Uterus (tissue), 2 donors: ENCODE measurements around the gene DSC3.

ENCODE experiments used
- POLR2A ChIP-seq, 2 donors: fragments of 450-650 bp; IDR thresholded peaks; one replicate each; pipeline ENCODE4 v1.6.1; 2016; ENCODE audit warnings: antibody characterized with exemption in 2 of 2, mild to moderate bottlenecking in 1 of 2, moderate library complexity in 1 of 2
- TF ChIP-seq, protein P1 (sequence below), 4 experiments: fragments of 200-600 bp in 2 of 4; fragments of 450-650 bp in 2 of 4; sonication (generic) in 2 of 4; IDR thresholded peaks; one replicate each; pipeline ENCODE4 v1.5.1; 2016 to 2019; ENCODE audit warnings: antibody characterized with exemption in 4 of 4, mild to moderate bottlenecking in 2 of 4, moderate library complexity in 1 of 4

DNA sequence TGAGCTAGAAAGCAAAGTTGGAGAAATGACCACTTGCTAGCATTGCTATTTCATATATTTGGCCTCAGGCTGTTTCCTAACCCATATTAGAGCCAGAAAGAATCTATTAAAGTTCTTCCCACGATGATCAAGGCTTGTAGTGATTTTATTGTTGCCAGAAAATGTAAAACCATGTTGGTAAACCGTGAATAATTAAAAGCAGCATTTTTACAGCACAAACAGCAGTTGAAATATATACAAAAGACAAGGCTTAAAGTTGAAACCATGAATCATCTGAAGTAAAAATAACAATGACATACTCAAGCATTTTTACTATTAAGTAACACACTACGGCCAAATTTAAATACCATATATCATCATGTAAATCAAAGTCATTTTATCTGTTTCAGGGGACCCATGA is 27.7 kb upstream of the DSC3 start:
- TF ChIP-seq, protein P1, sequence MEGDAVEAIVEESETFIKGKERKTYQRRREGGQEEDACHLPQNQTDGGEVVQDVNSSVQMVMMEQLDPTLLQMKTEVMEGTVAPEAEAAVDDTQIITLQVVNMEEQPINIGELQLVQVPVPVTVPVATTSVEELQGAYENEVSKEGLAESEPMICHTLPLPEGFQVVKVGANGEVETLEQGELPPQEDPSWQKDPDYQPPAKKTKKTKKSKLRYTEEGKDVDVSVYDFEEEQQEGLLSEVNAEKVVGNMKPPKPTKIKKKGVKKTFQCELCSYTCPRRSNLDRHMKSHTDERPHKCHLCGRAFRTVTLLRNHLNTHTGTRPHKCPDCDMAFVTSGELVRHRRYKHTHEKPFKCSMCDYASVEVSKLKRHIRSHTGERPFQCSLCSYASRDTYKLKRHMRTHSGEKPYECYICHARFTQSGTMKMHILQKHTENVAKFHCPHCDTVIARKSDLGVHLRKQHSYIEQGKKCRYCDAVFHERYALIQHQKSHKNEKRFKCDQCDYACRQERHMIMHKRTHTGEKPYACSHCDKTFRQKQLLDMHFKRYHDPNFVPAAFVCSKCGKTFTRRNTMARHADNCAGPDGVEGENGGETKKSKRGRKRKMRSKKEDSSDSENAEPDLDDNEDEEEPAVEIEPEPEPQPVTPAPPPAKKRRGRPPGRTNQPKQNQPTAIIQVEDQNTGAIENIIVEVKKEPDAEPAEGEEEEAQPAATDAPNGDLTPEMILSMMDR (IDR thresholded peaks at IDR 0.05): no peak
- TF ChIP-seq POLR2A (IDR thresholded peaks at IDR 0.05): no peak
